Sigmoid colon (tissue), 7 donors: ENCODE measurements around the gene REXO5. TPM values are rescaled to one million over a fixed set of nuclear protein-coding genes. Genes with fewer than 3 reads are reported as not detected.

Experiments
- polyA plus RNA-seq, 3 donors: library from polyadenylated mRNA; stranded (reverse); fragments of 200-250 nt; gene quantifications; one replicate each; pipeline ENCODE4 v1.2.3, GENCODE V29; 2013
- small RNA-seq, 3 donors: library from RNA; depleted of rRNA; stranded (forward); fragments of <200 nt; gene quantifications; one replicate each; pipeline ENCODE3, GENCODE V24; 2016
- total RNA-seq, 4 donors: library from RNA; depleted of rRNA; stranded (reverse); fragments of >200 nt; gene quantifications; one replicate each; pipeline ENCODE4 v1.1.0, GENCODE V29; 2016
- donor health status: healthy with polysubstance abuse.
- donor health status: Bipolar disorder and iron deficiency.
- donor health status: healthy.

REXO5 gene
- total and polyA plus RNA-seq, 7 donors = 1.2 to 7.5 (median 2.9) TPM

Small RNAs within 50 kb of the gene (small RNA-seq; reads per million reads assigned to genes)
- gene RF00618 (0 reads per million in 3 donors), gene RNU6-944P (0 to 0.11 (median 0) reads per million in 3 donors)

Other genes starting within 250 kb of the REXO5 start
- gene ACSM2B, start 230.2 kb upstream of the REXO5 start, total RNA-seq = under 1 TPM in 1 of 4 donors, not detected in 3; 0.14 TPM
- under 1 TPM in 1 of 3 donors, not detected in 2; 0.03 TPM for gene ACSM2B, start 230.2 kb upstream of the REXO5 start, polyA plus RNA-seq
- gene ACSM1, start 108.8 kb upstream of the REXO5 start, total RNA-seq = 1 to 10 TPM in 3 of 4 donors, under 1 TPM in 1; 0.71 to 2.4 (median 1.8) TPM
- gene ACSM1, start 108.8 kb upstream of the REXO5 start, polyA plus RNA-seq = 1 to 10 TPM in 1 of 3 donors, under 1 TPM in 2; 0.41 to 1.2 (median 0.69) TPM
- gene THUMPD1, start 64.7 kb upstream of the REXO5 start, total RNA-seq = 100 to 1,000 TPM in 3 of 4 donors, 10 to 100 TPM in 1; 59.3 to 115 (median 112) TPM
- 10 to 100 TPM; 12.0 to 21.7 (median 15.5) TPM for gene THUMPD1, start 64.7 kb upstream of the REXO5 start, polyA plus RNA-seq
- gene ACSM3, start 42.5 kb upstream of the REXO5 start, total RNA-seq = 10 to 100 TPM; 12.5 to 22.7 (median 15.6) TPM
- gene ACSM3, start 42.5 kb upstream of the REXO5 start, polyA plus RNA-seq = 10 to 100 TPM; 14.1 to 25.7 (median 16.2) TPM
- 10 to 100 TPM in 3 of 4 donors, 1 to 10 TPM in 1; 7.2 to 19.3 (median 16.6) TPM for gene ERI2, start 55 bp upstream of the REXO5 start, total RNA-seq
- 10 to 100 TPM in 2 of 3 donors, 1 to 10 TPM in 1; 8.4 to 24.3 (median 12.8) TPM for gene ERI2, start 55 bp upstream of the REXO5 start, polyA plus RNA-seq
- 10 to 100 TPM; 10.8 to 21.6 (median 16.2) TPM for gene DCUN1D3, start 93.8 kb downstream of the REXO5 start, total RNA-seq
- gene DCUN1D3, start 93.8 kb downstream of the REXO5 start, polyA plus RNA-seq = 1 to 10 TPM; 3.0 to 5.0 (median 3.9) TPM
- gene LYRM1, start 94.2 kb downstream of the REXO5 start, total RNA-seq = 10 to 100 TPM; 38.5 to 85.6 (median 53.4) TPM
- 10 to 100 TPM; 31.2 to 43.7 (median 34.8) TPM for gene LYRM1, start 94.2 kb downstream of the REXO5 start, polyA plus RNA-seq